Ovary (tissue), 3 donors: ENCODE measurements around the gene HAGH.

Source experiments
- EP300 ChIP-seq: sonication (generic); formaldehyde crosslinking; IDR thresholded peaks from one replicate; pipeline ENCODE4 v1.6.1; 2017; ENCODE audit warnings: antibody characterized with exemption
- POLR2A ChIP-seq: fragments of 450-650 bp; IDR thresholded peaks from one replicate; pipeline ENCODE4 v1.6.1; 2017; ENCODE audit warnings: antibody characterized with exemption, mild to moderate bottlenecking, moderate library complexity
- TF ChIP-seq, protein P1 (sequence below), 3 donors: fragments of 450-650 bp in 2 of 3; fragments of 200-600 bp in 1 of 3; IDR thresholded peaks; one replicate each; pipeline versions ENCODE4 v1.5.1 to v1.8.0; 2016 to 2022; ENCODE audit warnings: antibody characterized with exemption in 3 of 3, mild to moderate bottlenecking in 1 of 3
- donor health status: DM: no; HTN: no; CAD: no.

DNA sequence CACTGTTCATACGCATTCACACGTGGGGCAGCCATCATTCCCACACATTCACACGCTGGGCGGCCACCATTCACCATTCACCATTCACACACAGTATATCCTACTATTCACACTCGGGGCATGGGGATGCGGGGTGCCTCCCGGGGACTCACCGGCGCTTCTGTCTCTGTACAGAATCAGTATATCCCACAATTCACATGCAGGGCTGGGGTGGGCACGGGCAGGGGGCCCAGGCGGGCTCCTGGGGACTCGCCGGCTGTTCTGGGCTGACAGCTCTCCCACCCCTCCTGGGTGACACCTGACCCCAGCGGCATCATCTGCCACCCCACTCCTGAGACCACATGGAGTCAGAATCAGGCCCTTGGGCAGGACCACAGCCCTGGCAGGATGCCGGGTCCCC lies 64.9 kb downstream of the HAGH start:
- TF ChIP-seq, protein P1, sequence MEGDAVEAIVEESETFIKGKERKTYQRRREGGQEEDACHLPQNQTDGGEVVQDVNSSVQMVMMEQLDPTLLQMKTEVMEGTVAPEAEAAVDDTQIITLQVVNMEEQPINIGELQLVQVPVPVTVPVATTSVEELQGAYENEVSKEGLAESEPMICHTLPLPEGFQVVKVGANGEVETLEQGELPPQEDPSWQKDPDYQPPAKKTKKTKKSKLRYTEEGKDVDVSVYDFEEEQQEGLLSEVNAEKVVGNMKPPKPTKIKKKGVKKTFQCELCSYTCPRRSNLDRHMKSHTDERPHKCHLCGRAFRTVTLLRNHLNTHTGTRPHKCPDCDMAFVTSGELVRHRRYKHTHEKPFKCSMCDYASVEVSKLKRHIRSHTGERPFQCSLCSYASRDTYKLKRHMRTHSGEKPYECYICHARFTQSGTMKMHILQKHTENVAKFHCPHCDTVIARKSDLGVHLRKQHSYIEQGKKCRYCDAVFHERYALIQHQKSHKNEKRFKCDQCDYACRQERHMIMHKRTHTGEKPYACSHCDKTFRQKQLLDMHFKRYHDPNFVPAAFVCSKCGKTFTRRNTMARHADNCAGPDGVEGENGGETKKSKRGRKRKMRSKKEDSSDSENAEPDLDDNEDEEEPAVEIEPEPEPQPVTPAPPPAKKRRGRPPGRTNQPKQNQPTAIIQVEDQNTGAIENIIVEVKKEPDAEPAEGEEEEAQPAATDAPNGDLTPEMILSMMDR (IDR thresholded peaks at IDR 0.05) = no peak
- TF ChIP-seq POLR2A (no peak), EP300 (no peak)
